ENCODE results near the gene ERBIN.
"Not testable (repeated sequence)": the region's sequence is repeated elsewhere in the genome, so short reads cannot be mapped to it uniquely, and the experiment has no call there.

Gene ERBIN

DNA sequence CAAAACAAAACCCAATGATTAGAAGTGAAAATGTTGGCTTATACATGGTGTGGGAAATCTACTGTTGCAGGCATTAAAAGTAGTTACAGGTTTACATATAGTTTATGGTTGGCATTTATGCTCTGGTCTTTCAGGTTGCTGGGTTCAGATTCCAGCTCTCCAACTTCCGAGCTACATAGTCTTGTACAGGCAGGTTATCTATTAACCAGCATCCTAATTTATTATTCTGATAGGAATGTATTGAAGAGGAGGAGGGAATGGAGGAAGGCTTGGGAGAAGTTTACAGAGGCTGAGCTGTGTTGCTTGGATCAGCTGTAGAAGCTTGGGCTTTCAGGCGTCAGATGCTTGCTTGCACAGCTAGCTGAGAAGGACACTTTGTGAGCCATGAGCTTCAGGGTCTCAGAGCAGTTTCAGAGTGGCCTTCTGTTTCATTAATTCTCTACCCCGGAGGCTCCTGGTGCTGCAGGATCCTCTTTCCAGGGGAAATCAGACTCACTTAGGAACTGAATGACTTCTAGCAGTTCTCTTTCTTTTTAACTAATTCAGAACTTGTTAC, 11.7 kb upstream of the ERBIN start:
- Histone ChIP-seq H4K20me1 (ENCODE audit: control insufficient read depth, insufficient read depth, low read depth, low read length) (no peaks in the 10 kb centered on the region), H3K27me3 (ENCODE audit: control insufficient read depth, low read length) (no peaks in the 10 kb centered on the region), H3K9me2 (replicated peaks; ENCODE audit: control insufficient read depth, low read length) (no peaks in the 10 kb centered on the region), H3K4me1 (ENCODE audit: control insufficient read depth, low read length) (peaks cover 32% of the 10 kb centered on the region), H3K27ac (ENCODE audit: low read depth, low read length) (no peak overlapping the region), H3K9me3 (ENCODE audit: control insufficient read depth, insufficient read depth, low read length) (no peaks in the 10 kb centered on the region), H3F3A (ENCODE audit: control insufficient read depth, insufficient read depth) (peaks cover 6% of the 10 kb centered on the region), H3K79me2 (ENCODE audit: control insufficient read depth, low read length) (no peaks in the 10 kb centered on the region), H3K36me3 (ENCODE audit: control insufficient read depth, low read length) (no peaks in the 10 kb centered on the region), H3K4me3 (ENCODE audit: low read length) (no peak overlapping the region), H3K4me2 (ENCODE audit: low read length) (no peak overlapping the region)
- no peak for TF ChIP-seq EZH2phosphoT487 (IDR thresholded peaks at IDR 0.05; ENCODE audit: borderline replicate concordance, low read length)
- TF ChIP-seq CTCF (IDR thresholded peaks at IDR 0.05; ENCODE audit: low read depth, low read length, poor library complexity, severe bottlenecking) = no peak

DNA sequence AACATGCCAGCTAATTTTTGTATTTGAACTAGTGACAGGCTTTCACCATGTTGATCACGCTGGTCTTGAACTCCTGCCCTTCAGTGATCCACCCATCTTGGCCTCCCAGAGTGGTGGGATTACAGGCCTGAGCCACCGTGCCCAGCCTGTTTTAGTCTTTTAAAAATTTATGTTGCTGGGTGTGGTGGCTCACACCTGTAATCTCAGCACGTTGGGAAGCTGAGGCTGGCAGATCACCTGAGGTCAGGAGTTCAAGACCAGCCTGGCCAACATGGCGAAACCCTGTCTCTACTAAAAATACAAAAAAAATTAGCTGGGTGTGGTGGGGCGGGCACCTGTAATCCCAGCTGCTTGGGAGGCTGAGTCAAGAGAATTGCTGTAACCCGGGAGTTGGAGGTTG, 10.7 kb upstream of the ERBIN start:
- H3K36me3 ChIP-seq (ENCODE audit: control insufficient read depth, low read length); H3K79me2 ChIP-seq (ENCODE audit: control insufficient read depth, low read length); H3K27me3 ChIP-seq (ENCODE audit: control insufficient read depth, low read length); H3K9me3 ChIP-seq (ENCODE audit: control insufficient read depth, insufficient read depth, low read length); H3K9me2 ChIP-seq (replicated peaks; ENCODE audit: control insufficient read depth, low read length); H3F3A ChIP-seq (ENCODE audit: control insufficient read depth, insufficient read depth); H3K27ac ChIP-seq (ENCODE audit: low read depth, low read length); H3K4me3 ChIP-seq (ENCODE audit: low read length); H4K20me1 ChIP-seq (ENCODE audit: control insufficient read depth, insufficient read depth, low read depth, low read length); H3K4me2 ChIP-seq (ENCODE audit: low read length): not testable (repeated sequence)
- peaks cover 32% of the 10 kb centered on the region for H3K4me1 ChIP-seq (ENCODE audit: control insufficient read depth, low read length)

GRCh38 chr5:65916066-65916465, 10.3 kb upstream of the ERBIN start:
- Histone ChIP-seq H3K4me3 (ENCODE audit: low read length) (peak overlapping the region; percentile 17), H3K79me2 (ENCODE audit: control insufficient read depth, low read length) (no peaks in the 10 kb centered on the region), H3K9me3 (ENCODE audit: control insufficient read depth, insufficient read depth, low read length) (no peaks in the 10 kb centered on the region), H3K4me2 (ENCODE audit: low read length) (peak overlapping the region; percentile 56), H3K27me3 (ENCODE audit: control insufficient read depth, low read length) (no peaks in the 10 kb centered on the region), H4K20me1 (ENCODE audit: control insufficient read depth, insufficient read depth, low read depth, low read length) (no peaks in the 10 kb centered on the region), H3F3A (ENCODE audit: control insufficient read depth, insufficient read depth) (peaks cover 6% of the 10 kb centered on the region), H3K9me2 (replicated peaks; ENCODE audit: control insufficient read depth, low read length) (no peaks in the 10 kb centered on the region), H3K4me1 (ENCODE audit: control insufficient read depth, low read length) (peaks cover 33% of the 10 kb centered on the region), H3K27ac (ENCODE audit: low read depth, low read length) (no peak overlapping the region), H3K36me3 (ENCODE audit: control insufficient read depth, low read length) (no peaks in the 10 kb centered on the region)
- TF ChIP-seq CTCF (IDR thresholded peaks at IDR 0.05; ENCODE audit: low read depth, low read length, poor library complexity, severe bottlenecking) (no peak), EZH2phosphoT487 (IDR thresholded peaks at IDR 0.05; ENCODE audit: borderline replicate concordance, low read length) (no peak)

DNA sequence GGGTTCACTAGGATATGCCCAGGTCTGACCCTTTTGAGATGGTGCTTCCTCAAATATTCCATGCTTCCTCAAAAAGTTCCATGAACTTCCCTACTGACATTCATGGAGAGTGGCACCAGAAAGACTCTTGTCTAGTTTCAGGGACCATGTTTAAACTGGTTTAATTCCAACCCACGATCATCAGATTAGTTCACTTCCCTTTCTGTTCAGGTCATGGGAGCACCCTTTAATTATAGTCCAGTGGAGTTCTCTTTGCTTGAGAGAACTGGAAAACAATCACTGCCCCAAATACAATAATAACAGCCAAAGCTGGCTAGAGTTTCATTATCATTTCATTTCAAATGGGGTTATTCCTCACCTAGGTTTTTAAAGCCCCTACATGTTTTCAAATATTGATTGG, 9.7 kb upstream of the ERBIN start:
- peak overlapping the region; percentile 17 for H3K4me3 ChIP-seq (ENCODE audit: low read length)
- H4K20me1 ChIP-seq (ENCODE audit: control insufficient read depth, insufficient read depth, low read depth, low read length) = no peaks in the 10 kb centered on the region
- H3K9me3 ChIP-seq (ENCODE audit: control insufficient read depth, insufficient read depth, low read length) = no peaks in the 10 kb centered on the region
- no peaks in the 10 kb centered on the region for H3K79me2 ChIP-seq (ENCODE audit: control insufficient read depth, low read length)
- no peak for TF ChIP-seq CTCF (IDR thresholded peaks at IDR 0.05; ENCODE audit: low read depth, low read length, poor library complexity, severe bottlenecking)
- TF ChIP-seq EZH2phosphoT487 (IDR thresholded peaks at IDR 0.05; ENCODE audit: borderline replicate concordance, low read length) = no peak
- no peaks in the 10 kb centered on the region for H3K9me2 ChIP-seq (replicated peaks; ENCODE audit: control insufficient read depth, low read length)
- peaks cover 6% of the 10 kb centered on the region for H3F3A ChIP-seq (ENCODE audit: control insufficient read depth, insufficient read depth)
- H3K27me3 ChIP-seq (ENCODE audit: control insufficient read depth, low read length) = no peaks in the 10 kb centered on the region
- peak overlapping the region; percentile 56 for H3K4me2 ChIP-seq (ENCODE audit: low read length)
- peaks cover 39% of the 10 kb centered on the region for H3K4me1 ChIP-seq (ENCODE audit: control insufficient read depth, low read length)
- no peak overlapping the region for H3K27ac ChIP-seq (ENCODE audit: low read depth, low read length)
- no peaks in the 10 kb centered on the region for H3K36me3 ChIP-seq (ENCODE audit: control insufficient read depth, low read length)
